HepG2 (cell line): ENCODE data around the gene PLIN4. TPM values are rescaled to one million over a fixed set of nuclear protein-coding genes. Genes with fewer than 3 reads are reported as not detected.

Experiments used
- ATF7 ChIP-seq, 2 experiments: fragments of 450-650 bp in 1 of 2; sonication (generic) in 1 of 2; formaldehyde crosslinking in 1 of 2; IDR thresholded peaks; 2 replicates each; pipeline versions ENCODE4 v1.4.0 to v1.6.1; 2016 to 2020; ENCODE audit warnings: antibody characterized with exemption in 1 of 2, mild to moderate bottlenecking in 1 of 2, missing genetic modification reagents in 1 of 2
- CBX1 ChIP-seq: IDR thresholded peaks from one replicate; pipeline ENCODE4 v1.6.1; 2016; ENCODE audit warnings: antibody characterized with exemption, low read depth
- MIER3 ChIP-seq: IDR thresholded peaks from 2 replicates; pipeline ENCODE4 v1.6.1; 2016; ENCODE audit warnings: missing compliant biosample characterization, borderline replicate concordance
- NFYC ChIP-seq: IDR thresholded peaks from 2 replicates; pipeline ENCODE4 v1.6.1; 2016; ENCODE audit warnings: missing genetic modification reagents, missing compliant biosample characterization
- ZNF251 ChIP-seq: sonication (generic); formaldehyde crosslinking; IDR thresholded peaks from 2 replicates; pipeline ENCODE4 v1.9.0; 2021; ENCODE audit warnings: mild to moderate bottlenecking, missing genetic modification reagents
- ZNF629 ChIP-seq: sonication (generic); formaldehyde crosslinking; conservative IDR thresholded peaks from 2 replicates; pipeline ENCODE4 v1.5.0; 2020; ENCODE audit warnings: missing genetic modification reagents
- ZSCAN9 ChIP-seq: IDR thresholded peaks from 2 replicates; pipeline ENCODE4 v1.6.1; 2016; ENCODE audit warnings: borderline replicate concordance
- polyA plus RNA-seq, 8 experiments: library from polyadenylated mRNA; depleted of rRNA in 3 of 8; stranded (reverse) in 7 of 8; unstranded in 1 of 8; fragments of >200 nt; fragmentation: Illumina TruSeq in 4 of 8; extraction: Trizol in 4 of 8; gene quantifications; 2 replicates each; pipeline versions ENCODE4 v1.2.1 to v1.2.3, GENCODE V29; 2011 to 2016; ENCODE audit warnings: low read depth in 4 of 8, missing spikeins in 1 of 8, mixed read lengths in 1 of 8; ENCODE audit not compliant: insufficient read depth in 1 of 8
- total RNA-seq, 5 experiments: library from RNA; depleted of rRNA; stranded (reverse); fragments of >200 nt; fragmentation: Illumina TruSeq; extraction: Trizol; gene quantifications; 2 replicates each; pipeline ENCODE4 v1.2.3, GENCODE V29; 2016; ENCODE audit warnings: low read depth in 1 of 5
- TF ChIP-seq, protein P1 (sequence below): sonication (generic); formaldehyde crosslinking; IDR thresholded peaks from 2 replicates; pipeline ENCODE4 v1.5.1; 2020; ENCODE audit warnings: mild to moderate bottlenecking, missing genetic modification reagents, moderate library complexity
- TF ChIP-seq, protein P2 (sequence below): sonication (generic); formaldehyde crosslinking; IDR thresholded peaks from 2 replicates; pipeline ENCODE4 v1.4.0; 2020; ENCODE audit warnings: missing genetic modification reagents
- TF ChIP-seq, protein P3 (sequence below): IDR thresholded peaks from 2 replicates; pipeline ENCODE4 v1.6.1; 2016; ENCODE audit warnings: missing genetic modification reagents, missing compliant biosample characterization
- TF ChIP-seq, protein P4 (sequence below): sonication (generic); formaldehyde crosslinking; IDR thresholded peaks from 2 replicates; pipeline ENCODE4 v1.8.0; 2022; ENCODE audit warnings: mild to moderate bottlenecking, missing genetic modification reagents; ENCODE audit not compliant: insufficient replicate concordance
- TF ChIP-seq, protein P5 (sequence below): IDR thresholded peaks from 2 replicates; pipeline ENCODE4 v1.6.1; 2016; ENCODE audit warnings: low read depth
- TF ChIP-seq, protein P6 (sequence below): IDR thresholded peaks from 2 replicates; pipeline ENCODE4 v1.6.1; 2016; ENCODE audit warnings: missing biosample characterization, missing genetic modification reagents, low read depth
- TF ChIP-seq, protein P7 (sequence below): sonication (generic); formaldehyde crosslinking; IDR thresholded peaks from 2 replicates; pipeline ENCODE4 v1.5.0; 2020; ENCODE audit warnings: missing genetic modification reagents

Gene PLIN4
- total and polyA plus RNA-seq, 2 of the 13 experiments (the other 11 are each of a cell fraction or from before 2014, with no cell fraction given): 1.1 to 1.3 TPM

DNA sequence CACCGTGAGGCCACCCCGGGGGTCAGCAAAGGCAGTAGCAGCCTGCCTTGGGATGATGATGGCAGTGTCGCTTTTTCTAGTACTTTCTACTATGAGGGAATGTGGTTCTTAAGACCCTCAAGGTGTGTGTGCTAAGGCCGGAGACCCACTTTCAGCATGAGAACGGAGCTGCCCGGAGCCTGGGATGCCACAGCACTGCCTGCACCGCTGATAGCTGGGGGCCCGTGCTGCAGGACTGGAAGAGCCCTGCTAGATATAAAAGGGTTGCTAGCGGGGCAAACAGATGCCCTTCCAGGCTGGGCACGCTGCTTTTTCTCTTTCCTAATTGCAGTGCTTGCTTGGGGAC is 14.5 kb downstream of the PLIN4 start (continued):
- TF ChIP-seq, protein P1, sequence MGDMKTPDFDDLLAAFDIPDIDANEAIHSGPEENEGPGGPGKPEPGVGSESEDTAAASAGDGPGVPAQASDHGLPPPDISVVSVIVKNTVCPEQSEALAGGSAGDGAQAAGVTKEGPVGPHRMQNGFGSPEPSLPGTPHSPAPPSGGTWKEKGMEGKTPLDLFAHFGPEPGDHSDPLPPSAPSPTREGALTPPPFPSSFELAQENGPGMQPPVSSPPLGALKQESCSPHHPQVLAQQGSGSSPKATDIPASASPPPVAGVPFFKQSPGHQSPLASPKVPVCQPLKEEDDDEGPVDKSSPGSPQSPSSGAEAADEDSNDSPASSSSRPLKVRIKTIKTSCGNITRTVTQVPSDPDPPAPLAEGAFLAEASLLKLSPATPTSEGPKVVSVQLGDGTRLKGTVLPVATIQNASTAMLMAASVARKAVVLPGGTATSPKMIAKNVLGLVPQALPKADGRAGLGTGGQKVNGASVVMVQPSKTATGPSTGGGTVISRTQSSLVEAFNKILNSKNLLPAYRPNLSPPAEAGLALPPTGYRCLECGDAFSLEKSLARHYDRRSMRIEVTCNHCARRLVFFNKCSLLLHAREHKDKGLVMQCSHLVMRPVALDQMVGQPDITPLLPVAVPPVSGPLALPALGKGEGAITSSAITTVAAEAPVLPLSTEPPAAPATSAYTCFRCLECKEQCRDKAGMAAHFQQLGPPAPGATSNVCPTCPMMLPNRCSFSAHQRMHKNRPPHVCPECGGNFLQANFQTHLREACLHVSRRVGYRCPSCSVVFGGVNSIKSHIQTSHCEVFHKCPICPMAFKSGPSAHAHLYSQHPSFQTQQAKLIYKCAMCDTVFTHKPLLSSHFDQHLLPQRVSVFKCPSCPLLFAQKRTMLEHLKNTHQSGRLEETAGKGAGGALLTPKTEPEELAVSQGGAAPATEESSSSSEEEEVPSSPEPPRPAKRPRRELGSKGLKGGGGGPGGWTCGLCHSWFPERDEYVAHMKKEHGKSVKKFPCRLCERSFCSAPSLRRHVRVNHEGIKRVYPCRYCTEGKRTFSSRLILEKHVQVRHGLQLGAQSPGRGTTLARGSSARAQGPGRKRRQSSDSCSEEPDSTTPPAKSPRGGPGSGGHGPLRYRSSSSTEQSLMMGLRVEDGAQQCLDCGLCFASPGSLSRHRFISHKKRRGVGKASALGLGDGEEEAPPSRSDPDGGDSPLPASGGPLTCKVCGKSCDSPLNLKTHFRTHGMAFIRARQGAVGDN: no peak
- TF ChIP-seq, protein P2, sequence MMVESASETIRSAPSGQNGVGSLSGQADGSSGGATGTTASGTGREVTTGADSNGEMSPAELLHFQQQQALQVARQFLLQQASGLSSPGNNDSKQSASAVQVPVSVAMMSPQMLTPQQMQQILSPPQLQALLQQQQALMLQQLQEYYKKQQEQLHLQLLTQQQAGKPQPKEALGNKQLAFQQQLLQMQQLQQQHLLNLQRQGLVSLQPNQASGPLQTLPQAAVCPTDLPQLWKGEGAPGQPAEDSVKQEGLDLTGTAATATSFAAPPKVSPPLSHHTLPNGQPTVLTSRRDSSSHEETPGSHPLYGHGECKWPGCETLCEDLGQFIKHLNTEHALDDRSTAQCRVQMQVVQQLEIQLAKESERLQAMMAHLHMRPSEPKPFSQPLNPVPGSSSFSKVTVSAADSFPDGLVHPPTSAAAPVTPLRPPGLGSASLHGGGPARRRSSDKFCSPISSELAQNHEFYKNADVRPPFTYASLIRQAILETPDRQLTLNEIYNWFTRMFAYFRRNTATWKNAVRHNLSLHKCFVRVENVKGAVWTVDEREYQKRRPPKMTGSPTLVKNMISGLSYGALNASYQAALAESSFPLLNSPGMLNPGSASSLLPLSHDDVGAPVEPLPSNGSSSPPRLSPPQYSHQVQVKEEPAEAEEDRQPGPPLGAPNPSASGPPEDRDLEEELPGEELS: no peak
- TF ChIP-seq MIER3 (CRISPR knock-in tag) (no peak), ZSCAN9 (CRISPR knock-in tag) (no peak), CBX1 (no peak), ATF7 (IDR thresholded peaks at IDR 0.05) (no peak), ATF7 (CRISPR knock-in tag; IDR thresholded peaks at IDR 0.05) (no peak), ZNF629 (CRISPR knock-in tag) (no peak), NFYC (CRISPR knock-in tag) (no peak), ZNF251 (CRISPR knock-in tag) (no peak)
- TF ChIP-seq, protein P3, sequence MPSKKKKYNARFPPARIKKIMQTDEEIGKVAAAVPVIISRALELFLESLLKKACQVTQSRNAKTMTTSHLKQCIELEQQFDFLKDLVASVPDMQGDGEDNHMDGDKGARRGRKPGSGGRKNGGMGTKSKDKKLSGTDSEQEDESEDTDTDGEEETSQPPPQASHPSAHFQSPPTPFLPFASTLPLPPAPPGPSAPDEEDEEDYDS (CRISPR knock-in tag): no peak
- TF ChIP-seq, protein P4, sequence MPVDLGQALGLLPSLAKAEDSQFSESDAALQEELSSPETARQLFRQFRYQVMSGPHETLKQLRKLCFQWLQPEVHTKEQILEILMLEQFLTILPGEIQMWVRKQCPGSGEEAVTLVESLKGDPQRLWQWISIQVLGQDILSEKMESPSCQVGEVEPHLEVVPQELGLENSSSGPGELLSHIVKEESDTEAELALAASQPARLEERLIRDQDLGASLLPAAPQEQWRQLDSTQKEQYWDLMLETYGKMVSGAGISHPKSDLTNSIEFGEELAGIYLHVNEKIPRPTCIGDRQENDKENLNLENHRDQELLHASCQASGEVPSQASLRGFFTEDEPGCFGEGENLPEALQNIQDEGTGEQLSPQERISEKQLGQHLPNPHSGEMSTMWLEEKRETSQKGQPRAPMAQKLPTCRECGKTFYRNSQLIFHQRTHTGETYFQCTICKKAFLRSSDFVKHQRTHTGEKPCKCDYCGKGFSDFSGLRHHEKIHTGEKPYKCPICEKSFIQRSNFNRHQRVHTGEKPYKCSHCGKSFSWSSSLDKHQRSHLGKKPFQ (CRISPR knock-in tag): no peak
- TF ChIP-seq, protein P5, sequence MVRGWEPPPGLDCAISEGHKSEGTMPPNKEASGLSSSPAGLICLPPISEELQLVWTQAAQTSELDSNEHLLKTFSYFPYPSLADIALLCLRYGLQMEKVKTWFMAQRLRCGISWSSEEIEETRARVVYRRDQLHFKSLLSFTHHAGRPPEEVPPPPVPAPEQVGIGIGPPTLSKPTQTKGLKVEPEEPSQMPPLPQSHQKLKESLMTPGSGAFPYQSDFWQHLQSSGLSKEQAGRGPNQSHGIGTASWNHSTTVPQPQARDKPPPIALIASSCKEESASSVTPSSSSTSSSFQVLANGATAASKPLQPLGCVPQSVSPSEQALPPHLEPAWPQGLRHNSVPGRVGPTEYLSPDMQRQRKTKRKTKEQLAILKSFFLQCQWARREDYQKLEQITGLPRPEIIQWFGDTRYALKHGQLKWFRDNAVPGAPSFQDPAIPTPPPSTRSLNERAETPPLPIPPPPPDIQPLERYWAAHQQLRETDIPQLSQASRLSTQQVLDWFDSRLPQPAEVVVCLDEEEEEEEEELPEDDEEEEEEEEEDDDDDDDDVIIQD (CRISPR knock-in tag): no peak
- TF ChIP-seq, protein P6, sequence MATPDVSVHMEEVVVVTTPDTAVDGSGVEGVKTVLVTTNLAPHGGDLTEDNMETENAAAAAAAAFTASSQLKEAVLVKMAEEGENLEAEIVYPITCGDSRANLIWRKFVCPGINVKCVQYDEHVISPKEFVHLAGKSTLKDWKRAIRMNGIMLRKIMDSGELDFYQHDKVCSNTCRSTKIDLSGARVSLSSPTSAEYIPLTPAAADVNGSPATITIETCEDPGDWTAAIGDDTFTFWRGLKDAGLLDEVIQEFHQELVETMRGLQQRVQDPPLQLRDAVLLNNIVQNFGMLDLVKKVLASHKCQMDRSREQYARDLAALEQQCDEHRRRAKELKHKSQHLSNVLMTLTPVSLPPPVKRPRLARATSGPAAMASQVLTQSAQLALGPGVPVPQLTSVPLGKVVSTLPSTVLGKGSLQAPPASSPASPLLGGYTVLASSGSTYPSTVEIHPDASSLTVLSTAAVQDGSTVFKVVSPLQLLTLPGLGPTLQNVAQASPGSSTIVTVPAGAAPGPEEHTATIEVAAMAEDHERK: no peak
- TF ChIP-seq, protein P7, sequence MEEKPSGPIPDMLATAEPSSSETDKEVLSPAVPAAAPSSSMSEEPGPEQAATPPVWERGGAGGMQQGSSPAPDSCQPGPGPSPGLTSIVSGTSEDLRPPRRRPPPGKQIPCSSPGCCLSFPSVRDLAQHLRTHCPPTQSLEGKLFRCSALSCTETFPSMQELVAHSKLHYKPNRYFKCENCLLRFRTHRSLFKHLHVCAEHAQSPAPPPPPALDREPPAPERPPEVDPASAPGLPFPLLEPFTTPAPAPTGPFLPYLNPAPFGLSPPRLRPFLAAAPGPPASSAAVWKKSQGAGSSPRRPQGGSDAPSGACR (CRISPR knock-in tag): no peak
